Measurements from ENCODE around the gene NEDD8.
A peak's percentile ranks its signal among the peaks of the same experiment; 100 is the strongest.

The NEDD8 gene

GRCh38 chr14:24188251-24189058 is 43.7 kb downstream of the NEDD8 start, which contains the start of gene IPO4 (continued):
- TF ChIP-seq ZNF280C (tag by site-specific recombination; IDR thresholded peaks at IDR 0.05) = no peak
- peak; percentile 40; the same call in 1 of the 2 replicates for TF ChIP-seq ZNF623 (tag by site-specific recombination; IDR thresholded peaks at IDR 0.05)

DNA sequence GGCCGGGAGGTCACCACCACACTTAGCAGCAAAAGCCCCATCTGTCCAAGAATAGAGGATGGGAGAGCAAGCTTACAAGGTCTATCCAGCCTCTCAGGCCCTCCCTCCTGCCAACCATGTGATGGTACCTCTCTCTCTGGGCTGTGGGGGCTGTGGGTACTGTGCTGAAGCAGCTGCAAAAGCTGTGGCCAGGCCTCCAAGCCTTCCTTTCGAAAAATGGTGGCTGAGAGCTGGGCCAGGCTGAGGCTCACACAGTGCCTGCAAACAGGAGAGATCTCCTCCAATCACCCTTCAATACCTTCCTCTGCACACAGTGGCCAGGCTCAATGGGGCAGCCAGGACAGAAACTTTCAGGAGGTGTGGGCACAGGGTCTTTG is 44.6 kb downstream of the NEDD8 start:
- Histone ChIP-seq H3K4me1 (ENCODE audit: control insufficient read depth, insufficient read depth, low read length) (peaks cover 7% of the 10 kb centered on the region; the same call in 1 of the 2 replicates), H3K36me3 (ENCODE audit: control insufficient read depth in 2 of 2, insufficient read depth in 1 of 2, low read length in 2 of 2) (peaks cover 6 to 81% of the 10 kb centered on the region in 2 experiments), H3K9me3 (ENCODE audit: control insufficient read depth, insufficient read depth, low read depth, low read length) (no peaks in the 10 kb centered on the region), H3K4me3 (ENCODE audit: low read depth, low read length) (peak overlapping the region; percentile 84; the same call in 1 of the 2 replicates), H3K27ac (ENCODE audit: extremely low read depth, low read depth, low read length) (no peak overlapping the region)
- ChIA-PET CTCF (interaction anchor here (0.6 to 3.0 kb wide), 2 partner anchors 26 to 211 kb away, joined by 3 to 12 read pairs; partner anchors contain the start of gene IRF9), POLR2A (interaction anchor here (1.0 to 2.0 kb wide), 3 partner anchors 8 to 51 kb away, joined by 4 to 10 read pairs (median 5); partner anchors contain the start of genes CHMP4A, PSME1 and TM9SF1)
- TF ChIP-seq ZNF223 (tag by site-specific recombination; IDR thresholded peaks at IDR 0.05) = no peak
- TF ChIP-seq, protein P1, sequence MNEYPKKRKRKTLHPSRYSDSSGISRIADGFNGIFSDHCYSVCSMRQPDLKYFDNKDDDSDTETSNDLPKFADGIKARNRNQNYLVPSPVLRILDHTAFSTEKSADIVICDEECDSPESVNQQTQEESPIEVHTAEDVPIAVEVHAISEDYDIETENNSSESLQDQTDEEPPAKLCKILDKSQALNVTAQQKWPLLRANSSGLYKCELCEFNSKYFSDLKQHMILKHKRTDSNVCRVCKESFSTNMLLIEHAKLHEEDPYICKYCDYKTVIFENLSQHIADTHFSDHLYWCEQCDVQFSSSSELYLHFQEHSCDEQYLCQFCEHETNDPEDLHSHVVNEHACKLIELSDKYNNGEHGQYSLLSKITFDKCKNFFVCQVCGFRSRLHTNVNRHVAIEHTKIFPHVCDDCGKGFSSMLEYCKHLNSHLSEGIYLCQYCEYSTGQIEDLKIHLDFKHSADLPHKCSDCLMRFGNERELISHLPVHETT (tag by site-specific recombination; IDR thresholded peaks at IDR 0.05) = no peak
- no peak for TF ChIP-seq ZNF561 (tag by site-specific recombination; IDR thresholded peaks at IDR 0.05; ENCODE audit: borderline replicate concordance)
- TF ChIP-seq MZF1 (tag by site-specific recombination; IDR thresholded peaks at IDR 0.05; ENCODE audit: borderline replicate concordance) = no peak
- TF ChIP-seq, protein P2, sequence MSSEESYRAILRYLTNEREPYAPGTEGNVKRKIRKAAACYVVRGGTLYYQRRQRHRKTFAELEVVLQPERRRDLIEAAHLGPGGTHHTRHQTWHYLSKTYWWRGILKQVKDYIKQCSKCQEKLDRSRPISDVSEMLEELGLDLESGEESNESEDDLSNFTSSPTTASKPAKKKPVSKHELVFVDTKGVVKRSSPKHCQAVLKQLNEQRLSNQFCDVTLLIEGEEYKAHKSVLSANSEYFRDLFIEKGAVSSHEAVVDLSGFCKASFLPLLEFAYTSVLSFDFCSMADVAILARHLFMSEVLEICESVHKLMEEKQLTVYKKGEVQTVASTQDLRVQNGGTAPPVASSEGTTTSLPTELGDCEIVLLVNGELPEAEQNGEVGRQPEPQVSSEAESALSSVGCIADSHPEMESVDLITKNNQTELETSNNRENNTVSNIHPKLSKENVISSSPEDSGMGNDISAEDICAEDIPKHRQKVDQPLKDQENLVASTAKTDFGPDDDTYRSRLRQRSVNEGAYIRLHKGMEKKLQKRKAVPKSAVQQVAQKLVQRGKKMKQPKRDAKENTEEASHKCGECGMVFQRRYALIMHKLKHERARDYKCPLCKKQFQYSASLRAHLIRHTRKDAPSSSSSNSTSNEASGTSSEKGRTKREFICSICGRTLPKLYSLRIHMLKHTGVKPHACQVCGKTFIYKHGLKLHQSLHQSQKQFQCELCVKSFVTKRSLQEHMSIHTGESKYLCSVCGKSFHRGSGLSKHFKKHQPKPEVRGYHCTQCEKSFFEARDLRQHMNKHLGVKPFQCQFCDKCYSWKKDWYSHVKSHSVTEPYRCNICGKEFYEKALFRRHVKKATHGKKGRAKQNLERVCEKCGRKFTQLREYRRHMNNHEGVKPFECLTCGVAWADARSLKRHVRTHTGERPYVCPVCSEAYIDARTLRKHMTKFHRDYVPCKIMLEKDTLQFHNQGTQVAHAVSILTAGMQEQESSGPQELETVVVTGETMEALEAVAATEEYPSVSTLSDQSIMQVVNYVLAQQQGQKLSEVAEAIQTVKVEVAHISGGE (tag by site-specific recombination; conservative IDR thresholded peaks at IDR 0.05; ENCODE audit: low read depth) = no peak
- TF ChIP-seq ZNF837 (tag by site-specific recombination; IDR thresholded peaks at IDR 0.05) = no peak
- no peak for TF ChIP-seq ZNF280C (tag by site-specific recombination; IDR thresholded peaks at IDR 0.05)
- TF ChIP-seq ZNF629 (tag by site-specific recombination; IDR thresholded peaks at IDR 0.05) = no peak
- TF ChIP-seq KLF7 (tag by site-specific recombination; IDR thresholded peaks at IDR 0.05; ENCODE audit: borderline replicate concordance) = no peak
- TF ChIP-seq, protein P3, sequence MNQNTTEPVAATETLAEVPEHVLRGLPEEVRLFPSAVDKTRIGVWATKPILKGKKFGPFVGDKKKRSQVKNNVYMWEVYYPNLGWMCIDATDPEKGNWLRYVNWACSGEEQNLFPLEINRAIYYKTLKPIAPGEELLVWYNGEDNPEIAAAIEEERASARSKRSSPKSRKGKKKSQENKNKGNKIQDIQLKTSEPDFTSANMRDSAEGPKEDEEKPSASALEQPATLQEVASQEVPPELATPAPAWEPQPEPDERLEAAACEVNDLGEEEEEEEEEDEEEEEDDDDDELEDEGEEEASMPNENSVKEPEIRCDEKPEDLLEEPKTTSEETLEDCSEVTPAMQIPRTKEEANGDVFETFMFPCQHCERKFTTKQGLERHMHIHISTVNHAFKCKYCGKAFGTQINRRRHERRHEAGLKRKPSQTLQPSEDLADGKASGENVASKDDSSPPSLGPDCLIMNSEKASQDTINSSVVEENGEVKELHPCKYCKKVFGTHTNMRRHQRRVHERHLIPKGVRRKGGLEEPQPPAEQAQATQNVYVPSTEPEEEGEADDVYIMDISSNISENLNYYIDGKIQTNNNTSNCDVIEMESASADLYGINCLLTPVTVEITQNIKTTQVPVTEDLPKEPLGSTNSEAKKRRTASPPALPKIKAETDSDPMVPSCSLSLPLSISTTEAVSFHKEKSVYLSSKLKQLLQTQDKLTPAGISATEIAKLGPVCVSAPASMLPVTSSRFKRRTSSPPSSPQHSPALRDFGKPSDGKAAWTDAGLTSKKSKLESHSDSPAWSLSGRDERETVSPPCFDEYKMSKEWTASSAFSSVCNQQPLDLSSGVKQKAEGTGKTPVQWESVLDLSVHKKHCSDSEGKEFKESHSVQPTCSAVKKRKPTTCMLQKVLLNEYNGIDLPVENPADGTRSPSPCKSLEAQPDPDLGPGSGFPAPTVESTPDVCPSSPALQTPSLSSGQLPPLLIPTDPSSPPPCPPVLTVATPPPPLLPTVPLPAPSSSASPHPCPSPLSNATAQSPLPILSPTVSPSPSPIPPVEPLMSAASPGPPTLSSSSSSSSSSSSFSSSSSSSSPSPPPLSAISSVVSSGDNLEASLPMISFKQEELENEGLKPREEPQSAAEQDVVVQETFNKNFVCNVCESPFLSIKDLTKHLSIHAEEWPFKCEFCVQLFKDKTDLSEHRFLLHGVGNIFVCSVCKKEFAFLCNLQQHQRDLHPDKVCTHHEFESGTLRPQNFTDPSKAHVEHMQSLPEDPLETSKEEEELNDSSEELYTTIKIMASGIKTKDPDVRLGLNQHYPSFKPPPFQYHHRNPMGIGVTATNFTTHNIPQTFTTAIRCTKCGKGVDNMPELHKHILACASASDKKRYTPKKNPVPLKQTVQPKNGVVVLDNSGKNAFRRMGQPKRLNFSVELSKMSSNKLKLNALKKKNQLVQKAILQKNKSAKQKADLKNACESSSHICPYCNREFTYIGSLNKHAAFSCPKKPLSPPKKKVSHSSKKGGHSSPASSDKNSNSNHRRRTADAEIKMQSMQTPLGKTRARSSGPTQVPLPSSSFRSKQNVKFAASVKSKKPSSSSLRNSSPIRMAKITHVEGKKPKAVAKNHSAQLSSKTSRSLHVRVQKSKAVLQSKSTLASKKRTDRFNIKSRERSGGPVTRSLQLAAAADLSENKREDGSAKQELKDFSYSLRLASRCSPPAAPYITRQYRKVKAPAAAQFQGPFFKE (tag by site-specific recombination; IDR thresholded peaks at IDR 0.05; ENCODE audit: borderline replicate concordance) = no peak
- no peak for TF ChIP-seq ZNF174 (tag by site-specific recombination; IDR thresholded peaks at IDR 0.05)

Measured in HEK293 (cell line).